Right hindlimb (tissue), 1 donor: ENCODE measurements around the gene SLC9A3.
A peak's percentile ranks its signal among the peaks of the same experiment; 100 is the strongest.

ENCODE experiments used
- DNase-seq: peaks from one replicate; pipeline ENCODE4 v3.0.0-alpha.2; 2018

SLC9A3 gene

GRCh38 chr5:457195-457961 is 66.9 kb downstream of the SLC9A3 start:
- DNase-seq, result no peak

- DNase-seq, result no peak
Observed at GRCh38 chr5:456351-457194, 67.7 kb downstream of the SLC9A3 start.

GRCh38 chr5:455806-456205 is 68.4 kb downstream of the SLC9A3 start:
- DNase-seq, result no peak

- no peak for DNase-seq
Observed at GRCh38 chr5:454936-455335, 69.3 kb downstream of the SLC9A3 start.

GRCh38 chr5:453725-454481 is 70.3 kb downstream of the SLC9A3 start:
- DNase-seq, result no peak

GRCh38 chr5:452978-453710 is 71.1 kb downstream of the SLC9A3 start:
- no peak for DNase-seq

GRCh38 chr5:451587-452458 is 72.4 kb downstream of the SLC9A3 start:
- no peak for DNase-seq

GRCh38 chr5:449151-449550 is 75.1 kb downstream of the SLC9A3 start:
- no peak for DNase-seq

GRCh38 chr5:448766-449090 is 75.5 kb downstream of the SLC9A3 start:
- no peak for DNase-seq

GRCh38 chr5:448061-448765 is 76.0 kb downstream of the SLC9A3 start:
- DNase-seq, result no peak

GRCh38 chr5:447501-447900 is 76.7 kb downstream of the SLC9A3 start:
- DNase-seq, result no peak

GRCh38 chr5:446883-447263 is 77.4 kb downstream of the SLC9A3 start:
- DNase-seq, result no peak

- DNase-seq, result no peak
Observed at GRCh38 chr5:446066-446882, 78.0 kb downstream of the SLC9A3 start.

- DNase-seq, result no peak
Observed at GRCh38 chr5:445591-445990, 78.7 kb downstream of the SLC9A3 start.

GRCh38 chr5:444226-444625 is 80.0 kb downstream of the SLC9A3 start:
- DNase-seq, result no peak

GRCh38 chr5:443239-444151 is 80.8 kb downstream of the SLC9A3 start:
- DNase-seq, result no peak

GRCh38 chr5:442335-443238 is 81.7 kb downstream of the SLC9A3 start, which contains the start of gene EXOC3:
TSS of gene EXOC3 (plus strand) at chr5:443176. CDS start at chr5:446206, 3,030 bp downstream.
- DNase-seq, result peak; percentile 85

- DNase-seq, result no peak
Observed at GRCh38 chr5:441996-442334, 82.3 kb downstream of the SLC9A3 start.
